ENCODE data around the gene DHX8. TPM values are rescaled to one million over a fixed set of nuclear protein-coding genes. Genes with fewer than 3 reads are reported as not detected.

DHX8 gene
- total RNA-seq, 1 experiment from 2014 or later: 53.5 TPM

GRCh38 chr17:43434902-43435319, 48.9 kb upstream of the DHX8 start (continued):
- TF ChIP-seq EGR1 (IDR thresholded peaks at IDR 0.05; ENCODE audit: low read depth) (no peak), REST (IDR thresholded peaks at IDR 0.05; ENCODE audit: low read depth) (no peak), POLR2A (IDR thresholded peaks at IDR 0.05; ENCODE audit: borderline replicate concordance, extremely low read depth, insufficient read depth, insufficient read length) (no peak), SRF (IDR thresholded peaks at IDR 0.05; ENCODE audit: low read depth) (peak; percentile 12; the same call in 1 of the 2 replicates)
- TF ChIP-seq, protein P1, sequence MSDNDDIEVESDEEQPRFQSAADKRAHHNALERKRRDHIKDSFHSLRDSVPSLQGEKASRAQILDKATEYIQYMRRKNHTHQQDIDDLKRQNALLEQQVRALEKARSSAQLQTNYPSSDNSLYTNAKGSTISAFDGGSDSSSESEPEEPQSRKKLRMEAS (IDR thresholded peaks at IDR 0.05): 0 out of 2 replicates have a peak, but pooled peaks have one; percentile 63

GRCh38 chr17:43437756-43438155, 46.0 kb upstream of the DHX8 start:
- Histone ChIP-seq H3K9me2 (ENCODE audit: insufficient read depth) (no peaks in the 10 kb centered on the region), H2AFZ (ENCODE audit: low read depth, low read length, poor library complexity, severe bottlenecking) (no peak overlapping the region), H3K27me3 (ENCODE audit: insufficient read depth, low read length) (no peaks in the 10 kb centered on the region), H3K36me3 (ENCODE audit: control insufficient read depth in 1 of 2, insufficient read depth in 2 of 2, low read length in 2 of 2) (no peaks in the 10 kb centered on the region), H3K9ac (ENCODE audit: low read length) (no peak overlapping the region), H3K79me2 (ENCODE audit: insufficient read depth, low read length) (no peaks in the 10 kb centered on the region), H3K4me1 (ENCODE audit: control insufficient read depth in 1 of 2, insufficient read depth in 2 of 2, low read length in 2 of 2) (peaks cover 32 to 36% of the 10 kb centered on the region in 2 experiments), H4K20me1 (ENCODE audit: insufficient read depth) (no peaks in the 10 kb centered on the region), H3K4me2 (ENCODE audit: low read length) (no peak overlapping the region), H3K9me3 (ENCODE audit: control insufficient read depth in 1 of 2, insufficient read depth in 1 of 2, low read depth in 1 of 2, low read length in 2 of 2) (no peaks in the 10 kb centered on the region), H3K27ac (ENCODE audit: low read depth, low read length) (no peak overlapping the region), H3K4me3 (replicated peaks in 1 of 2; ENCODE audit: low read depth in 1 of 2, low read length in 2 of 2) (no peak overlapping the region)
- RAD21 ChIA-PET (ENCODE audit: low non-redundant PET in 1 of 2, low total read pairs in 2 of 2, uncharacterized antibody in 2 of 2, unreplicated experiment in 2 of 2): no interaction called here
- intact Hi-C loops (cut with micrococcal nuclease): no loop called here
- BruUV-seq (replicated peaks): no TSS peak
- ATAC-seq (no peak), DNase-seq (ENCODE audit: low read depth, low spot score) (no peak)
- POLR2A ChIA-PET: interaction anchor here (1.2 kb wide), 1 partner anchor 19 kb away, joined by 3 read pairs; no protein-coding TSS in a partner anchor
- CTCF ChIA-PET: no interaction called here
- no peak for TF ChIP-seq ZBTB33 (IDR thresholded peaks at IDR 0.05; ENCODE audit: extremely low read depth, insufficient replicate concordance, low read length)
- no peak for TF ChIP-seq REST (IDR thresholded peaks at IDR 0.05; ENCODE audit: low read depth)
- TF ChIP-seq CTCF (IDR thresholded peaks at IDR 0.05 in 2 of 3, conservative IDR thresholded peaks at IDR 0.05 in 1 of 3; ENCODE audit: borderline replicate concordance in 1 of 3, insufficient read depth in 1 of 3, low read depth in 2 of 3, low read length in 2 of 3): no peak
- TF ChIP-seq, protein P1 (IDR thresholded peaks at IDR 0.05): no peak
- no peak for TF ChIP-seq JUND (IDR thresholded peaks at IDR 0.05)
- TF ChIP-seq CEBPB (IDR thresholded peaks at IDR 0.05; ENCODE audit: low read depth): no peak
- TF ChIP-seq POLR2AphosphoS5 (IDR thresholded peaks at IDR 0.05; ENCODE audit: low read depth, low read length): no peak
- no peak for TF ChIP-seq TCF7L2 (IDR thresholded peaks at IDR 0.05; ENCODE audit: borderline replicate concordance, extremely low read depth, insufficient read depth, insufficient read length)
- TF ChIP-seq ZFX (IDR thresholded peaks at IDR 0.05): no peak

Data from HCT116 (cell line).